ENCODE measurements around the gene LRRD1. TPM values are rescaled to one million over a fixed set of nuclear protein-coding genes. Genes with fewer than 3 reads are reported as not detected.
A peak's percentile ranks its signal among the peaks of the same experiment; 100 is the strongest.

Gene LRRD1
- total RNA-seq, 1 experiment from 2014 or later, result not detected

DNA sequence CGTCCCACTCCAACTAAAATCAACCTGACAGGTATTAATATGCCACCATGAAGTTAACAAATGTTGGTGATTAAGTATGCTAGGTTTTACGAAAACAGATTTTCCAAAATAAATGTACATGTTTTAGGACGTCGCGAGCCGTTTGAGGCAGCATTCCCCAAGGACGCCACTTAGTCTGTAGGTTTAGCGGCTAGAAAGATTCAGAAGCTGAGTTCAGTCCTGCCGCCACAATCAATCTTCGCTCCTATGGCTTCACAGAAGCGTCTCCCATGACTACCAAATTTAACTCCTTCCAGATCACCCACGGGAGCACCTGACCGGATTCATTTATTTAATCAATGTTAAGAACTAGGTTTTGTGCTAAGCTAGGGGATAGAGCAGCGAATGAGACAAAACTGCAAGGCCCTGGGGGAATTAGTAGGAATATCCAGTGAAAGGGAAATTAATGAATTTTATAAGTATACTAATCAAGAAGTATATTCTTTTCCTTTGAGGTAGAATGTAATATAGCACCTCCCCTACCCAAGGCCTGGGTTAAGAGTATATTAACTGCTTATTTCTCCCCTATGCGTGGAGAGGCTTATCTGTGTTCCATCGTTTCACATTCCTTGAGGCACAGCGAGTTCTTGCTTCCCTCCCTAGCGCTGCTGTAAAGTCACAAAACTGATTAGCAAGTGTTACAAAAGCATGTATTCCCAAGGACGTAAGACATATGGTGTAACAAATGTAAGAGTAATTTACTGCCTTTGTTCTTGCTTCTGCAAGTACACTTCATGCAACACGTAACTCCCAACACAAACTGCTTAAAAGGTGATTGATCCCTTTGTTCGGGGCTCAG, 43.7 kb downstream of the LRRD1 start:
- peaks cover 23% of the 10 kb centered on the region for H3K4me1 Mint-ChIP-seq (ENCODE audit: low read depth, unreplicated experiment)
- peak overlapping the region; percentile 76 for H3K27ac Mint-ChIP-seq (ENCODE audit: unreplicated experiment)
- CTCF ChIA-PET, result no interaction called here
- H3K9me3 Mint-ChIP-seq (ENCODE audit: low read depth, unreplicated experiment), result no peaks in the 10 kb centered on the region
- DNase-seq, result no peak
- TSS peak; percentile 93 for BruUV-seq (replicated peaks)
- TF ChIP-seq, protein P1, sequence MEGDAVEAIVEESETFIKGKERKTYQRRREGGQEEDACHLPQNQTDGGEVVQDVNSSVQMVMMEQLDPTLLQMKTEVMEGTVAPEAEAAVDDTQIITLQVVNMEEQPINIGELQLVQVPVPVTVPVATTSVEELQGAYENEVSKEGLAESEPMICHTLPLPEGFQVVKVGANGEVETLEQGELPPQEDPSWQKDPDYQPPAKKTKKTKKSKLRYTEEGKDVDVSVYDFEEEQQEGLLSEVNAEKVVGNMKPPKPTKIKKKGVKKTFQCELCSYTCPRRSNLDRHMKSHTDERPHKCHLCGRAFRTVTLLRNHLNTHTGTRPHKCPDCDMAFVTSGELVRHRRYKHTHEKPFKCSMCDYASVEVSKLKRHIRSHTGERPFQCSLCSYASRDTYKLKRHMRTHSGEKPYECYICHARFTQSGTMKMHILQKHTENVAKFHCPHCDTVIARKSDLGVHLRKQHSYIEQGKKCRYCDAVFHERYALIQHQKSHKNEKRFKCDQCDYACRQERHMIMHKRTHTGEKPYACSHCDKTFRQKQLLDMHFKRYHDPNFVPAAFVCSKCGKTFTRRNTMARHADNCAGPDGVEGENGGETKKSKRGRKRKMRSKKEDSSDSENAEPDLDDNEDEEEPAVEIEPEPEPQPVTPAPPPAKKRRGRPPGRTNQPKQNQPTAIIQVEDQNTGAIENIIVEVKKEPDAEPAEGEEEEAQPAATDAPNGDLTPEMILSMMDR (IDR thresholded peaks at IDR 0.05; ENCODE audit: unreplicated experiment), result no peak
- peak overlapping the region; percentile 96 for H3K4me3 Mint-ChIP-seq (ENCODE audit: low read depth, unreplicated experiment)
- intact Hi-C loops (cut with micrococcal nuclease; ENCODE audit: unreplicated experiment), result no loop called here
- peaks cover 38% of the 10 kb centered on the region for H3K36me3 Mint-ChIP-seq (ENCODE audit: insufficient read depth, unreplicated experiment)
- H3K27me3 Mint-ChIP-seq (ENCODE audit: unreplicated experiment), result no peaks in the 10 kb centered on the region

DNA sequence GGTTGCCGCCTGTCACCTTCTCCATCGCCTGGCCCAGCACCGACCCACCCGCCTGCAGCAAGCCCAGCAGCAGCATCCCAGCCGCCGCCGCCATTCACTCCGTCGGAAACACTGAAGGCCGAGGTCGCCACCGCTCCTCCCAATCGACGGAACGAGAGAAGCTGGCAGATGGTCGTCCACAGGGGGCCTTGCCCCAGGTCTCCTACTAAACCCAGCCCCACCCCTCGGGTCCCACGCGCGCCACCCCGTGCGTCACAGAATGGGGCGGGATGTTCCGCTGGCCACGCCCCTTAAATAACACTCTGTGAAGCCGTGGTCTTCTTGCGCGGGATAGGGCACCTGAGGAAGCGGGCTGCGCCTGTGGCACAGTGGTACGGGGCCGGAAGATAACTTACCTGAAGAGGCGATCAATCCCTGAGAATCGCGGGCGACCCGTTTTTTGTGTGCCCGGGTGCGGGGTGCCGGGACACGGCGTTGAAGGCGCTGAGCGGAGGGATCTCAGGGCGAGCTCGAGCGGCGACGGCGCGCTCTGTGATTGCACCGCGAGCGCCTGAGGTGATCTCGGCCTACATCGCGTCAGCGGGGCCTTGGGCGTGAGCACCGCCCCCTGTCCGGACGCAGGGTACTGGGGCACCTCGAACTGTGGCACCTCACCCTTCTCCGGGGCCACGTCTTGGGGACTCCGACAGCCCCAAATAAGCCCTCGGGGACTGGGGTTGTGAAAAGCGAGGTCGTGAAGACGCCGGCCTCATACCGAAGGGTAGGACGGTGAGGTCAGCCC, 44.5 kb downstream of the LRRD1 start, which contains the start of gene CYP51A1:
Gene CYP51A1, minus strand, starts transcription at position 207 of the 781 bp plus-strand sequence. Its CDS starts 113 bp downstream, at position 94.
- peaks cover 31% of the 10 kb centered on the region for H3K4me1 Mint-ChIP-seq (ENCODE audit: low read depth, unreplicated experiment)
- no TSS peak for BruUV-seq (replicated peaks)
- peak within 1 kb of the TSS; percentile 96 for H3K4me3 Mint-ChIP-seq (ENCODE audit: low read depth, unreplicated experiment)
- TF ChIP-seq, protein P1 (IDR thresholded peaks at IDR 0.05; ENCODE audit: unreplicated experiment), result no peak
- H3K27ac Mint-ChIP-seq (ENCODE audit: unreplicated experiment), result peak within 1 kb of the TSS; percentile 76
- CTCF ChIA-PET, result no interaction called here
- no peaks in the 10 kb centered on the region for H3K9me3 Mint-ChIP-seq (ENCODE audit: low read depth, unreplicated experiment)
- DNase-seq, result peak; percentile 87
- H3K27me3 Mint-ChIP-seq (ENCODE audit: unreplicated experiment), result no peaks in the 10 kb centered on the region
- H3K36me3 Mint-ChIP-seq (ENCODE audit: insufficient read depth, unreplicated experiment), result peaks cover 43% of the 10 kb centered on the region
- intact Hi-C loops (cut with micrococcal nuclease; ENCODE audit: unreplicated experiment), result loop anchor here (5.0 kb wide), 1 partner anchor 313 kb away; the partner anchor contains the start of gene GATAD1

- Mint-ChIP-seq H3K4me3 (ENCODE audit: low read depth, unreplicated experiment) (peak overlapping the region; percentile 96), H3K9me3 (ENCODE audit: low read depth, unreplicated experiment) (no peaks in the 10 kb centered on the region), H3K4me1 (ENCODE audit: low read depth, unreplicated experiment) (peaks cover 32% of the 10 kb centered on the region), H3K27ac (ENCODE audit: unreplicated experiment) (peak overlapping the region; percentile 76), H3K27me3 (ENCODE audit: unreplicated experiment) (no peaks in the 10 kb centered on the region), H3K36me3 (ENCODE audit: insufficient read depth, unreplicated experiment) (peaks cover 45% of the 10 kb centered on the region)
- intact Hi-C loops (cut with micrococcal nuclease; ENCODE audit: unreplicated experiment), result loop anchor here (5.0 kb wide), 1 partner anchor 313 kb away; the partner anchor contains the start of gene GATAD1
- no TSS peak for BruUV-seq (replicated peaks)
- TF ChIP-seq, protein P1 (IDR thresholded peaks at IDR 0.05; ENCODE audit: unreplicated experiment), result peak; percentile 77
- peak; percentile 70 for DNase-seq
- CTCF ChIA-PET, result no interaction called here
Measured at GRCh38 chr7:92133737-92134270, 45.1 kb downstream of the LRRD1 start.

- Mint-ChIP-seq H3K27ac (ENCODE audit: unreplicated experiment) (peak overlapping the region; percentile 70), H3K36me3 (ENCODE audit: insufficient read depth, unreplicated experiment) (peaks cover 45% of the 10 kb centered on the region), H3K4me3 (ENCODE audit: low read depth, unreplicated experiment) (peak overlapping the region; percentile 96), H3K4me1 (ENCODE audit: low read depth, unreplicated experiment) (peaks cover 32% of the 10 kb centered on the region), H3K9me3 (ENCODE audit: low read depth, unreplicated experiment) (no peaks in the 10 kb centered on the region), H3K27me3 (ENCODE audit: unreplicated experiment) (no peaks in the 10 kb centered on the region)
- peak; percentile 1 for DNase-seq
- CTCF ChIA-PET, result interaction anchor here (0.7 to 1.0 kb wide), 2 partner anchors 55 to 91 kb away, joined by 3 read pairs; no protein-coding TSS in a partner anchor
- intact Hi-C loops (cut with micrococcal nuclease; ENCODE audit: unreplicated experiment), result loop anchor here (5.0 kb wide), 1 partner anchor 314 kb away; the partner anchor contains the start of gene GATAD1
- TF ChIP-seq, protein P1 (IDR thresholded peaks at IDR 0.05; ENCODE audit: unreplicated experiment), result no peak
- BruUV-seq (replicated peaks), result no TSS peak
Measured at GRCh38 chr7:92133133-92133736, 45.7 kb downstream of the LRRD1 start.

All from Calu3 (cell line).